GM19438 (cell line): ENCODE measurements around the gene SLC19A1.

Experiments
- ATAC-seq: cut with Tn5 transposase; IDR thresholded peaks from one replicate; pipeline ENCODE4 v1.9.1; 2021; ENCODE audit warnings: low read depth; ENCODE audit not compliant: unreplicated experiment

The SLC19A1 gene

DNA sequence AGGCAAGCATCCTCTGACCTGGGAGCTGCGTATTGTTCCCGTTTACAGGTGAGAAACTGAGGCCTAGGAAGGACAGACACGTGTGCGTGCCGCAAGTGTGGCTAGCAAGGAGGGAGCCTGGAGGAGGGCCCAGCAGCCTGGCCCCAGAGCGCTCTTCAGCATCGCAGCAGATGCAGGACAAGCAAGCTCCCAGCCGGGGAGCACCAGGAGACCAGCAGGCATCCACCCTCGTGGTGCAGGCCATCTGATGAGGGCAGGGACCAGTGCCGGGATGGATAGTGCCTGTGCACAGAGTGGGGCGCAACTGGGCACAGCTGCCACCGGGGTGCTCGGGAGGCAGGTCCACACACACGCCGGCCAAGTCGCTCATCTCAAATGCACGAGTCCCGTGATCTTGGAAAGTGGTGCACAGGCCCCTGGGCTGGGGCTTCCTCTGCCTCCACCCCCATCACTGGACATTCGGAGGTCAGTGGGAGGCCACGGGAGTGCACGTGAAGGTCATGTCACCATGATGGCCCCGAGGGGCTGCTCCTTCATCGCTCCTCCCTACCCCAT is 82.2 kb downstream of the SLC19A1 start:
- ATAC-seq: no peak

DNA sequence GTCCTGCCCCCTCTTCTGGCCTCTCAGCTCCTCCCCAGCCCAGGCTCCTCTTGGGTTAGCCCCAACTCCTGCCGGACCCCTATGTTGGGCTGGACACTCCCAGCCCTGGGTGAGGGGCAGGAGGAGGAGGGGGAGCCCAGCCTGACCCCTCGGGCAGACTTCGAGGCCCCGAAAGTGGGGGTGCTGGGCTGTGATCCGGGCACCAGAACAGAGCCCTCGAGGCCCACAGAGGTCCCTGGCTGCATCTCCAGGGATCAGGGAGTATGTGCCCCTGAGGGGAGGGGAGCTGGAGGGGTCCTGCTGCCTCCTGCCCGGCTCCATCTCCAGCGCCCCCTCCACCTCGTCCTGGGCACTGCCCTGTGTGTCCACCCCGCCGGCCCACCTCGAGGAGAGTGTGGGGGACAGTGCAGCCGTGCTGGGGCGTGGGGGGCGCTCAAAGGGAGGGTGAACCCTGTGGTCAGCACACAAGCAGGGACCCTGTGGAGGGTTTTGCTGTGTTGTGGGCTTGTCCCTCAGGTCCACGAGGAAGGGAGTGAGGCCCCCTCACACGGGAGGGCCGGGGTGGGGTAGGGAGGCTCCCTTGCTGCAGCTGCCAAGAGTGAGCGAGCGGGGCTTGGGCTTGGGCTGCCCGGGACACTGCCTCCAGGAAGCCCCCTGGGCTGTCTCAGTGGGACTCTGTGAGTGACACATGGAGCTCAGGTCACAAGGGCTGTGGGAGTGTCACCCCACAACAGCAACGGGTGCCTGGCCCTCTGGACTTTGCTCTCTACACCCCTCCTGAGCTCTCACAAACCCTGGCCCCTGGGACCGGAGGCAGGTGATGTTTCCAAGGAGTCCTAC is 82.8 kb downstream of the SLC19A1 start:
- ATAC-seq: no peak

DNA sequence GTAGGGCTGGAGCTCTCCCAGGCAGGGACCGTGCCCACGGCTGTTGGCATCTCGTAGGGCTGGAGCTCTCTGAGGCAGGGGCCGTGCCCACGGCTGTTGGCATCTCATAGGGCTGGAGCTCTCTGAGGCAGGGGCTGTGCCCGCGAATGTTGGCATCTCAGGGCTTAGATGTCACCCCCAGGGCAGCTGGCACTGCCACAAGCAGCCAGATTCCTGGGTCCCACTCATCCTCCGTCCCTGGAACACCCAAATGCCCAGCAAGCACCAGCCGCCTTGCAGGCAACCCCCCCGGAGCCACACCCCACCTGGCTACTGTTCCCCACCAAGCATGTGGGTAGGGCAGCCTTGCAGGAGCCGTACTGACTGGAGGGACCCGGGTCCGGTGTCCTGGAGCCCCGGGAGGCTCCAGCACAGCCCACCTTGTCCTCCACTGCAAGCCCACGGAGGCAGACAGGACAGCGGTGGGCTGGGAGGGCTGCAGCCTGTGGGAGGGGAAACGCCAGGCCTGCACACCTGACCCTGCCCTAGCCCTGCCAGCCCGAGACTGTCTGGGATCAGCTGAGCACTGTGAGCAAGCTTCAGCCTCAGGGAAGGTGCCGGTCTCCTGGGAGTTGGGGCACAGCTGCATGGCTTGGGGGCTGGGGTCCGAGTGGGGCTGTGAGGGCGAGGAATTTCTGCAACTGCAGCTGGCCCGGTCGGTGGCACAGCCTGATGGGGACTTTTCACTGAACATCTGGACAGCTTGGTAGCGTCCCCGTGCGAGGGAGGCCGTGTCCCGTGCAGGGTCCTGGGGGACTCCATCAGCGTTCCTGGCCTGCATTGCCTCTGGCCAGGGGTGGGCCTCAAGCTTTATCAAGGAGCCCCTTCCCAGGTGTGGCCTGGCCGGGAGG is 83.7 kb downstream of the SLC19A1 start:
- no peak for ATAC-seq

DNA sequence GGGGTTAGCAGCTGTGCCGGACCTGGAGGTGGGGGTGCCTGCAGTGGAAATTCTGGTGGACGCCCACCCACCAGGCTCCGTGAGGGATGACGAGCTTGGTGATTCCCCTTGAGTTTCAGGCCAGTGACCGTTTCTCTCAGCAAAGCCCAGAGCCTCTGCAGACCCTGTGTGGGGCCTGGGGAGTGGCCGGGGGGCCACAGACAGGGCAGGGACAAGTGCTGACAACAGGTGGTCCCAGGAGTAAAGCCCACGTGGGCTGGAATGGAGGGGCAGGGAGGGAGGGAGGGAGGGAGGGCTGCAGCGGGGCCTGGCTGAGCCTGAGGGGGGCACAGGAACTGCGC is 84.4 kb downstream of the SLC19A1 start:
- ATAC-seq: no peak

DNA sequence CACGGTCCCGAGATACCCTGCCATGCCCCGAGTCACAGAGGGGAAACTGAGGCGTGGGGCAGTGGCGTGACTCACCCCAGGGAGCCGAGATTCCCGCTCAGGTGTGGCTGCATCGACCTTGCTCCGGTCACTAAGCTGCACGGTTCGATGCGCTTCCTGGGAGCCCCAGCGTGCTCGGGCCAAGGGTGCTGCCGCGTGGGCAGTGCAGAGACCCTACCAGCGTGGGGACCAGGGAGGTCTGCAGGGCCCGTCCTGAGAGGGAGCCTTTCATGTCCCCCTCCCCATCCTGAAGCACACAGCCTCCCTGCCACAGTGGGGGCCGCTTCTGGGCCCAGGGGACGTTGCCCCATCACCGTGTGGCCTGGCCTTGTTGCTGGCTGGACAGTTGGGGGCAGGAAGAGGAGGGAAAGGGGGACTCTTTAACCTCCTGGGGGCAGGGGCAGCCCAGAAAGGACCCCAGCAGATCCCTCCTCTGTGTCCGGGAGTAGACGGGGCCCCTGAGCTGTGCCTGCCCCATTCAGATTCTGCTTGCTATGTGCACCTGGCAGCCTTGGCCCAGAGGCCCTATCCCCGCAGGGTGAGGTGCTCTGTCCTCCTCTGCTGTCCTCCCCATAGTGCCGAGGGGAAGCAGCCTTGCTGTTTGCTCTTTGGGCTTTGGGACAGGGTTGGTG is 84.9 kb downstream of the SLC19A1 start:
- no peak for ATAC-seq

DNA sequence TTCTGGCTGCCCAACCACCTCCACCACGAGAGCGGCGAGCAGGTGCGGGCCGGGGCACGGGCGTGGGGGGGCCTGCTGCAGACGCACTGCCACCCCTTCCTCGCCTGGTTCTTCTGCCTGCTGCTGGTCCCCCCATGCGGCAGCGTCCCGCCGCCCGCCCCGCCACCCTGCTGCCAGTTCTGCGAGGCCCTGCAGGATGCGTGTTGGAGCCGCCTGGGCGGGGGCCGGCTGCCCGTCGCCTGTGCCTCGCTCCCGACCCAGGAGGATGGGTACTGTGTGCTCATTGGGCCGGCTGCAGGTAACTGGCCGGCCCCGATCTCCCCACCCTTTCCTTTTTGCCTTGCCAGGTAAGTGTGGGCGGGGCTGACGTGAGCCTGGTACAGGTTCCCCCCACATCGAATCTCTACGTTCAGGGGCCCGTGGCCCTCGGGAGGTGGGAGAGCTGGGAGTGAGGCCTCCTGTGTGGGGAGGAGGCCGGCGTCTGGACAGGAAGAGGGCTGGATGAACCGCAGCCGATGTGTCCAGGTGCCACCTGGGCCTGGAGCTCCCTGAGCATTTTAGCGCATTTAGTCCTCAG is 85.6 kb downstream of the SLC19A1 start:
- ATAC-seq: no peak

DNA sequence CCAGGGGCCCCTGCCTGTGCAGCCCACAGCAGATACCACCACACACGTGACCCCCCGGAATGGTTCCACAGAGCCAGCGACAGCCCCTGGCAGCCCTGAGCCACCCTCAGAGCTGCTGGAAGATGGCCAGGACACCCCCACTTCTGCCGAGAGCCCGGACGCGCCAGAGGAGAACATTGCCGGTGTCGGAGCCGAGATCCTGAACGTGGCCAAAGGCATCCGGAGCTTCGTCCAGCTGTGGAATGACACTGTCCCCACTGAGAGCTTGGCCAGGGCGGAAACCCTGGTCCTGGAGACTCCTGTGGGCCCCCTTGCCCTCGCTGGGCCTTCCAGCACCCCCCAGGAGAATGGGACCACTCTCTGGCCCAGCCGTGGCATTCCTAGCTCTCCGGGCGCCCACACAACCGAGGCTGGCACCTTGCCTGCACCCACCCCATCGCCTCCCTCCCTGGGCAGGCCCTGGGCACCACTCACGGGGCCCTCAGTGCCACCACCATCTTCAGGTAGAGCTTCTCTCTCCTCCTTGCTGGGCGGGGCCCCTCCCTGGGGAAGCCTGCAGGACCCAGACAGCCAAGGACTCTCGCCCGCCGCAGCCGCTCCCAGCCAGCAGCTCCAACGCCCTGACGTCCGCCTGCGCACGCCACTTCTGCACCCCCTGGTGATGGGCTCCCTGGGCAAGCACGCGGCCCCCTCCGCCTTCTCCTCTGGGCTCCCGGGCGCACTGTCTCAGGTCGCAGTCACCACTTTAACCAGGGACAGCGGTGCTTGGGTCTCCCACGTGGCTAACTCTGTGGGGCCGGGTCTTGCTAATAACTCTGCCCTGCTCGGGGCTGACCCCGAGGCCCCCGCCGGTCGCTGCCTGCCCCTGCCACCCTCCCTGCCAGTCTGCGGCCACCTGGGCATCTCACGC is 86.3 kb downstream of the SLC19A1 start:
- ATAC-seq: no peak

DNA sequence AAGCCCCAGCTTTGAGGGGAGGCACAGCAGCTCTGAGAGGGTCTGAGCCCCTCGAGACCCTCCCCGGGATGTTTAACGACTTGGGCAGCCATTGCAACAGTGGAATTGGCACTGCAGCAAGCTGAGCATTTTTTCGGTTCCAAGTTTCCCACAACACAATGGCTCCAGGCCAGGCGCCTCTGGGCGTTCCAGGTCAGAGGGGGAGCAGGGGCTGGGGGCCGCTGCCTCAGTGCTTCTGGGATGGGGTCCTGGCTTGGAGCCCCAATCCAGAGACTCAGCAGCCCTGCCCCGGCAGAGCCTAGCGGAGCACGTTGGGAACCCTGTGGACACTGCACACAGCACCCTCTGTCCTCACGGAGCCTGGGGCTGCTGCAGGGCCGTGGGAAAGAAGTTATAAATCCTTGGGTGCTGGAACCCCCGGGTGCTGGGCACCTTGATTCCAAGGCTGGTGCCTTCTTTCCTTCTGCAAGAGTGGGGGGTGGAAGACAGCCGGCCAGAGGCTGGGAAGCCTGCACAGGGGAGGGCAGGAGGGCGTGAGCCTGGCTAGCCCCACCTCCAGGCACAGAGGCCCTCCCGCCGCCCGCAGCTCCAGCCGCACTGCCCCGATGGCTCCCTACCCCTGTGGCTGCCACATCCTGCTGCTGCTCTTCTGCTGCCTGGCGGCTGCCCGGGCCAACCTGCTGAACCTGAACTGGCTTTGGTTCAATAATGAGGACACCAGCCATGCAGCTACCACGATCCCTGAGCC is 87.1 kb downstream of the SLC19A1 start:
- ATAC-seq: no peak

DNA sequence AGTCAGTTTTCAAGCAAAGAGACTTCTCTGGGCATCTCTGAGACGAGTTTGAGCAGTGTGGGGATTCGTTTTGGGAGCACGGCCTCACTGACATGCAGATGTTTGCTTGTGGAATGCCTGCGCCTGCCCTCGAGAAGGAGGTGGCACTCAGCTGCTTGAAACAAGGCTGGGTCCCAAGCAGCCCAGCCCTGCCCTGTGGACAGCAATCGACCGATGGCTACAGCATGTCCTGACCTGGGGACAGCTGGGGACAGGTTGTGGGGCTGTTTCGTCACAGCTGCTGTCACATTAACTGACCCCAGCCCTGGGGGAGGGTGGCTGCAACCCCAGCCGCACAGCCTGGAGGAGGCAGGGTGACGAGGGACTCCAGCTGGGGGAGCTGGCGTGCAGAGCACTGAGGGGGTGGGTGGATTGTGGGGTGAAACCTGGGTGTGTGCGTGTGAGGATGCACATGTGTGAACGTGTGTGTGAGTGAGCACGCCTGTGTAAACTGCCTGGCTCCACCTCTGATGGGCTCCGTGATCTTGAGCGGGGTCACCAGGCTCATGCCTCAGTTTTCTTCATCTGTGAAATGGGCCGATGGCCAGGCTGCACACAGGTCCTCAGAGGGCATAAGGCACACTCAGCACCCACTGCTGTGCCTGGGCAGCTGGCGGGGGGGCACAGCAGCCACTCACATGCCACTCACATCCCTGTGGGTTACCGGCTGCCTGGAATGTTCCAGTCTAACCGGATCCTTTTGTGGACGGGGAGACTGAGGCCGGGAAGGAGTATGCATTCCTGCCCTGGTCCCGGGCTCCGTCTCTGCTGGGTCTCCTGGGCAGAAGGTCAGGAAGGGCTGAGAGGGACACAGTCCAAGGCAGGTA is 87.9 kb downstream of the SLC19A1 start:
- ATAC-seq: no peak

DNA sequence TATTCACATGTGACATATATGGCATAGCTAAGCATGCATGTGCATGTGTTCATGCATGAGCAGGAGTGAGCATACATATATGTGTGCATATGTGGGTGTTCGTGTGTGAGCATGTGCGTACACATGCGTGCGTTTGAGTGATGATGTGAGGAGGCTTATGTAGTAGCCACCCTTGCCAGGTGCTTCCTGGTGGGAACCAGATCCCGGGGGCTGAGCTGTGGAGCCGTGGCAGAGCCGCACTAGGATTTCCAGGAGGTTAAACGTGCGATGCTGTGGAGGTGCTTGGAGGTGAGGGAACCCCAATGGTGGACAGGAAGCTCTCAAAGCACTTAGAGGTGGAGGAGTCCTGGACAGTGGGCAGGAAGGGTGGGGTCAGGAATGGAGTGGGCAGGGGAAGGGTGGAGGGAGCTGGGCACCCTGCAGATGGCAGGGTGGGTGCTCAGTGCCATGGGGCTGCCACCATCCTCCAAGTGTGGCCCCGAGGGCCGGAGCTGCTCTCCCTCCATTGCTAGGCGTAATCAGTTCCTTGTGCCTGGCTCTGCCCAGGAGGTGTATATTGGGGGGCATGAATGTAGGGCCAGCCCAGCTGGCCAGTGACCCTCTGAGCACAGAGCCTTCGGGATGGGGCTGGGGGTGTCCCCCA is 88.8 kb downstream of the SLC19A1 start:
- no peak for ATAC-seq

DNA sequence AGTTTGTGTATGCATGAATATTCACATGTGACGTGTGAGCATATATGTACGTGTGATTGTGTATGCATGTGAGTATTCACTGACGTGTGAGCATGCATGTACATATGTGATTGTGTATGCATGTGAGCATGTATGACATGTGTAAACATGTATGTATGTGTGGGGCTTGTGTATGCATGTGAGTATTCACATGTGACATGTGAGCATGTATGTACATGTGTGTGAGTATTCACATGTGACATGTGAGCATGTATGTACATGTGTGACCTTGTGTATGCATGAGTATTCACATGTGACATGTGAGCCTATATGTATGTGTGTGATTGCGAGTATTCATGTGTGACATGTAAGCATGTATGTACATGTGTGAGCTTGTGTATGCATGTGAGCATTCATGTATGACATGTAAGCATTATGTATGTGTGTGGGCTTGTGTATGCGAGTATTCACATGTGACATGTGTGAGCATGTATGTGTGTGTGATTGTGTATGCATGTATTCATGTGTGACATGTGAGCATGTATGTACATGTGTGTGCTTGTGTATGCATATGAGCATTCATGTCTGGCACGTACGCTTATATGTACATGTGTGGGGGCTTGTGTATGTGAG is 89.4 kb downstream of the SLC19A1 start:
- ATAC-seq: no peak

DNA sequence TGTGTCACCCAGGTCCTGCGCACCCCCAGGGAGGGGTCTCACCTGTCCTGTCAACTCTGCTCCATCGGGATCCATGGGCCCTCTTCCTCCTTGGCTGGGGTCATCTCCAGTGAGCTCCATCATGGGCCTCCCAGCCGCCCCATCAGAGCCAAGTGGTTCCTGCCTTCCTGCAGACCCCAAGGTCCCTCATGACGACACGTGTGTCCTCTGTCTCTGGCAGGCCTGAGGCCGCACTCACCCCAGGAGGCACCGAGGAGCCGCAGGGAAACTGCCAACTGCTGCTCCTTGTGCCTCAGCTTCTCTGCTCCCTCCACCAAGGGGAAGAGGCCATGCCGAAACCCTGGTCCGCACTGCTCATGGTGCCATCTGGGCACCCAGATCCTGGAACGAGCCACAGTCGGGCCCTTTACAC is 90.5 kb downstream of the SLC19A1 start:
- no peak for ATAC-seq

DNA sequence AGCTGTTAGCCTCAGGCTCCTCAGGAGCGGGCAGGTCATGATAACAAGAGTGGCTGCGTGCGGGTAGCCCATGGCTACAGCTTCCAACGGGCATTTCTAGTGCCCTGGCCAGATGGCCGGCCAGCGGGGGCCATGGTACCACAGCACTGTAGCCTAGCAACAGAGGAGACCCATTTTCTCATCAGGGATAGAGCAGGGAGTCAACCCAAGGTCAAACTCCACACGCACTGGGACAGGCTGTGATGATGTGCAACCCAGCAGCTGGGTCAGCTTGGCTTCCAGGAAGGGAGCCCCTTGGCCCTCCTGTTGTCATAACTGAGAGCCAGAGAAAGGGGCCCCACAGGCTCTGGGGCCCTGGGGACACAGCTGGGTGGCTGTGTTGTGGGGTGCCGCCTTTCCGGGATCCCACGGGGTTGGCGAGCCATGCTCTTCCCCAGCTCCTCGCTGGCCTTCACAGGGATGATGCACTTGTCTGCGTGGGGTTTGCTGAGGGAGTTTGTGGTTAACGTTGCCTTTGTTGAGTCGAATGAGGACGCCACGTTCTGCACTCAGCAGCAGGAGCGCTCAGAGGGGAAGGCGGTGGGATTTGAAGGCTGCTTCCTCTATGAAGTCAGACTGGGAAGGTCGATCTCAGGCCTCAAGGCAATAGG is 91.0 kb downstream of the SLC19A1 start:
- no peak for ATAC-seq

DNA sequence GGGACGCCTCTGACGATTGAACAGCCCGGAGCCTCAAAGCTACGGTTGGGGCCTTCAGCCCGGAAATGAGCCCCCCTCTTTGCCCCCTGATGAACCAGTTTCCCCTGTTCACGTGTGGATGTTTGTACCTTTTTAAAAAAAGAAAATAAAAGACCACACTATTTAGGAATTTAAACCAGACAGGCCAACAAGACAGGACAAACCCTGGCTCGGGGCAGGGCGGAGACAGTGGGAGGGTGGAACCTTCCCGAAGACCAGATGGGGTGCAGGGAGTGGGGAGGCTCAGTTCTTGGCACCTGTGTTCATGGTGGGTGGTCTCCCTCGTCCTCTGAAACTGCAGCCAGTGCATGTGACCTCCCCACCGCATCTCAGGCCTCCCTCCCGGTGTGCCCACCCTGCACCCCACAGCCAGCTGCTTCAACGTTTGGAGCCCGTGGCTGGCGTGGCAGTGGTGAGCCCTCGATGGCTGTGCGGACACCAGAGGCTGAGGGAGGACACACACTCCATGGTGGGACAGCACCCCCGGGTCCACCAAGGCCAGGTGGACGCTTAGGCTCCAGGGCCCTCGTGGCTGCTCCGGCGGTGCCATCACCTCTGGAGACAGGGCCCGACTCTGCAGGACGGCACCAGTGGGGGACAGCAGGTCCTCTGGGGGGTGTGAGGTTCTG is 91.7 kb downstream of the SLC19A1 start:
- ATAC-seq: no peak

DNA sequence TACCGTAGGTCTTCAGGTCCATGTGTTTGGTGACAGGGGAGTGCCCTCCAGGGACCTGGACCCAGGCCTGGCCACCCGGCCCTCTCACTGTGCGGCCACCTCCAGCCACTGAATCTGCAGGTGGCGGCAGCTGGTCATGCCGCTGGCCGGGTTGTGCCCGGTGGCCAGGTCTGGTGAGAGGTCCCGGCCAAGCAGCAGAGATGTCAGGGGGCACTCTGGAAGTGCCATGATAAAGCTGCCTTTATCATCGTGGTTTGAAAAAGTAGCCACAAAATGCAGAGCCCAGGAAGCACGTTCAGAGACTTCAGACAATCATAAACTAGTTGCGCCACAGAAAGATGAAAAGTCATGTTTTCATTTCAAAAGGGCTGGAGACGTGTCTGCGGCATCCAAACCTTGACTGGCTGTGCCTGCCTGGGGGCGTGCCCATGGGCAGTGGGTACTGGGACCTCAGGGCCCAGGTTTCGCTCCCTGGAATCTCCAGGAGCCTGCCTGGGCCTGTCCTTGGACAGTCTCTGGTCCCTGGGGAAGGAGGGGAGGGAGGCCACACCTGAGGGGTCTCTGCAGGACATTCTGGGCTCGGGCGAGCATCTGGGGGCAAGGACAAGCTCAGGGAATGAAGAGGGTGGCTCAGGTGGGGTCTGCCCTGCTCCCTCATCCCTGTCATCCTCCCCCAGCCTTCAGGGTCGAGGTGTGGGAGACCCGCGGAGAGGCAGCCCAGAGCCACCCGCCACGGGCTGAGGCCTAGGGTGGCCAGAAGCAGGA is 92.4 kb downstream of the SLC19A1 start:
- ATAC-seq: no peak
